ENCODE results near the gene PCBP3. TPM values are rescaled to one million over a fixed set of nuclear protein-coding genes. Genes with fewer than 3 reads are reported as not detected.

PCBP3 gene
- total and polyA plus RNA-seq, 10 of the 15 experiments (the other 5 are each of a cell fraction or from before 2014, with no cell fraction given) = 0.09 to 1.3 (median 0.46) TPM; not detected in 3

DNA sequence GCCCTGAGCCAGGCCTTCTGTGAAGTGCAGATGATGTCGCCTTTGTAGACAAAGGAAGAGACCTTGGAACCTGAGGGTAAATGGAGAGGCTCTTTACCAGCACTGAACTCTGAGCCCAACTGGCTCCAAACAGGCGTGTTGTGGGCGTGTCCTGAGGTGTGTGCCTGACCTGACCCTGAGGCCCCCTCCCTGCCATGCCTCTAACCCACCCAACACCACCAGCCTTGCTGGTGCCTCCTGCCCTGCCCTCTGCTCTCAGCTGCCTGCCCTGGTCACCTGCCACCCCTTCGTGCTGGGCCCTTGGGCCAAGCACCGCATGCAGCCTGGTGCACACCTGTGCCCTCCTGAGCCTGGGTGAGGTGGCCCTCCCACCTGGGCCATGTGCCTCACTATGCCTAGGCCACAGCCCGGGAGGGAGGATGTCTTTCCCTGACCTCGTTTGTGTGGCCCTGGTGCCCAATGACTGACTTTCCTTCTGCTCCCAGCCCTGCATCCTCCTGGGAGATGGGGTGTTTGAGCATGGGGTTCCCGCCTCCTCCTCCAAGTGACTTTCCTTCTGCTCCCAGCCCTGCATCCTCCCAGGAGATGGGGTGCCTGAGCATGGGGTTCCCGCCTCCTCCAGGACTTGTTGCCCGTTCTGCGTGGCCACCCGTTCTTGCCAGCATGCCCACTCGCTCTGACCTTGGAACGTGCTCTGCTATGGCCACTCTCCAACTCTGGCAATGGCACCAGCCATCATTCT is 157.0 kb downstream of the PCBP3 start:
- in situ Hi-C loops (cut with MboI) (loop anchor here (25.0 kb wide), 1 partner anchor 338 kb away; no protein-coding TSS in a partner anchor), intact Hi-C loops (cut with micrococcal nuclease; ENCODE audit: unreplicated experiment) (no loop called here)
- TF ChIP-seq EED (IDR thresholded peaks at IDR 0.05; ENCODE audit: low read depth) (no peak), RAD51 (IDR thresholded peaks at IDR 0.05) (no peak), BACH1 (IDR thresholded peaks at IDR 0.05; ENCODE audit: borderline replicate concordance) (no peak), TARDBP (IDR thresholded peaks at IDR 0.05; ENCODE audit: borderline replicate concordance) (no peak), ZZZ3 (IDR thresholded peaks at IDR 0.05; ENCODE audit: control insufficient read depth, insufficient read length, low read depth) (no peak), JUNB (IDR thresholded peaks at IDR 0.05) (no peak), ZNF274 (IDR thresholded peaks at IDR 0.05; ENCODE audit: insufficient read depth, insufficient read length) (no peak), WRNIP1 (IDR thresholded peaks at IDR 0.05; ENCODE audit: borderline replicate concordance, low read depth, low read length) (no peak), SMARCA5 (IDR thresholded peaks at IDR 0.05) (no peak), NRF1 (conservative IDR thresholded peaks at IDR 0.05; ENCODE audit: low read depth, low read length) (no peak), CBX3 (IDR thresholded peaks at IDR 0.05; ENCODE audit: borderline replicate concordance, low read depth) (no peak), EGR1 (IDR thresholded peaks at IDR 0.05; ENCODE audit: borderline replicate concordance in 1 of 2, low read depth in 2 of 2, low read length in 2 of 2) (no peak), CREM (IDR thresholded peaks at IDR 0.05; ENCODE audit: low read depth) (no peak)
- TF ChIP-seq, protein P1, sequence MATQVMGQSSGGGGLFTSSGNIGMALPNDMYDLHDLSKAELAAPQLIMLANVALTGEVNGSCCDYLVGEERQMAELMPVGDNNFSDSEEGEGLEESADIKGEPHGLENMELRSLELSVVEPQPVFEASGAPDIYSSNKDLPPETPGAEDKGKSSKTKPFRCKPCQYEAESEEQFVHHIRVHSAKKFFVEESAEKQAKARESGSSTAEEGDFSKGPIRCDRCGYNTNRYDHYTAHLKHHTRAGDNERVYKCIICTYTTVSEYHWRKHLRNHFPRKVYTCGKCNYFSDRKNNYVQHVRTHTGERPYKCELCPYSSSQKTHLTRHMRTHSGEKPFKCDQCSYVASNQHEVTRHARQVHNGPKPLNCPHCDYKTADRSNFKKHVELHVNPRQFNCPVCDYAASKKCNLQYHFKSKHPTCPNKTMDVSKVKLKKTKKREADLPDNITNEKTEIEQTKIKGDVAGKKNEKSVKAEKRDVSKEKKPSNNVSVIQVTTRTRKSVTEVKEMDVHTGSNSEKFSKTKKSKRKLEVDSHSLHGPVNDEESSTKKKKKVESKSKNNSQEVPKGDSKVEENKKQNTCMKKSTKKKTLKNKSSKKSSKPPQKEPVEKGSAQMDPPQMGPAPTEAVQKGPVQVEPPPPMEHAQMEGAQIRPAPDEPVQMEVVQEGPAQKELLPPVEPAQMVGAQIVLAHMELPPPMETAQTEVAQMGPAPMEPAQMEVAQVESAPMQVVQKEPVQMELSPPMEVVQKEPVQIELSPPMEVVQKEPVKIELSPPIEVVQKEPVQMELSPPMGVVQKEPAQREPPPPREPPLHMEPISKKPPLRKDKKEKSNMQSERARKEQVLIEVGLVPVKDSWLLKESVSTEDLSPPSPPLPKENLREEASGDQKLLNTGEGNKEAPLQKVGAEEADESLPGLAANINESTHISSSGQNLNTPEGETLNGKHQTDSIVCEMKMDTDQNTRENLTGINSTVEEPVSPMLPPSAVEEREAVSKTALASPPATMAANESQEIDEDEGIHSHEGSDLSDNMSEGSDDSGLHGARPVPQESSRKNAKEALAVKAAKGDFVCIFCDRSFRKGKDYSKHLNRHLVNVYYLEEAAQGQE (IDR thresholded peaks at IDR 0.05; ENCODE audit: low read depth, low read length) = no peak
- TF ChIP-seq, protein P2, sequence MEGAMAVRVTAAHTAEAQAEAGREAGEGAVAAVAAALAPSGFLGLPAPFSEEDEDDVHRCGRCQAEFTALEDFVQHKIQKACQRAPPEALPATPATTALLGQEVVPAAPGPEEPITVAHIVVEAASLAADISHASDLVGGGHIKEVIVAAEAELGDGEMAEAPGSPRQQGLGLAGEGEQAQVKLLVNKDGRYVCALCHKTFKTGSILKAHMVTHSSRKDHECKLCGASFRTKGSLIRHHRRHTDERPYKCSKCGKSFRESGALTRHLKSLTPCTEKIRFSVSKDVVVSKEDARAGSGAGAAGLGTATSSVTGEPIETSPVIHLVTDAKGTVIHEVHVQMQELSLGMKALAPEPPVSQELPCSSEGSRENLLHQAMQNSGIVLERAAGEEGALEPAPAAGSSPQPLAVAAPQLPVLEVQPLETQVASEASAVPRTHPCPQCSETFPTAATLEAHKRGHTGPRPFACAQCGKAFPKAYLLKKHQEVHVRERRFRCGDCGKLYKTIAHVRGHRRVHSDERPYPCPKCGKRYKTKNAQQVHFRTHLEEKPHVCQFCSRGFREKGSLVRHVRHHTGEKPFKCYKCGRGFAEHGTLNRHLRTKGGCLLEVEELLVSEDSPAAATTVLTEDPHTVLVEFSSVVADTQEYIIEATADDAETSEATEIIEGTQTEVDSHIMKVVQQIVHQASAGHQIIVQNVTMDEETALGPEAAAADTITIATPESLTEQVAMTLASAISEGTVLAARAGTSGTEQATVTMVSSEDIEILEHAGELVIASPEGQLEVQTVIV (IDR thresholded peaks at IDR 0.05; ENCODE audit: borderline replicate concordance, partially characterized antibody) = no peak
- TF ChIP-seq, protein P3, sequence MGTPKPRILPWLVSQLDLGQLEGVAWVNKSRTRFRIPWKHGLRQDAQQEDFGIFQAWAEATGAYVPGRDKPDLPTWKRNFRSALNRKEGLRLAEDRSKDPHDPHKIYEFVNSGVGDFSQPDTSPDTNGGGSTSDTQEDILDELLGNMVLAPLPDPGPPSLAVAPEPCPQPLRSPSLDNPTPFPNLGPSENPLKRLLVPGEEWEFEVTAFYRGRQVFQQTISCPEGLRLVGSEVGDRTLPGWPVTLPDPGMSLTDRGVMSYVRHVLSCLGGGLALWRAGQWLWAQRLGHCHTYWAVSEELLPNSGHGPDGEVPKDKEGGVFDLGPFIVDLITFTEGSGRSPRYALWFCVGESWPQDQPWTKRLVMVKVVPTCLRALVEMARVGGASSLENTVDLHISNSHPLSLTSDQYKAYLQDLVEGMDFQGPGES (IDR thresholded peaks at IDR 0.05) = no peak
- no peak overlapping the region for H3K27ac ChIP-seq (ENCODE audit: control insufficient read depth, insufficient read depth)
- FAIRE-seq (no peak), DNase-seq (ENCODE audit: low read depth, low spot score) (no peak), ATAC-seq (no peak)
- H4K20me1 ChIP-seq (ENCODE audit: control insufficient read depth, insufficient read depth) = no peaks in the 10 kb centered on the region; the same call in 1 of the 2 replicates
- H3K27me3 ChIP-seq (replicated peaks in 1 of 2; ENCODE audit: control insufficient read depth in 2 of 2, insufficient read depth in 2 of 2, low read length in 1 of 2) = no peaks in the 10 kb centered on the region
- H3K4me1 ChIP-seq (ENCODE audit: control insufficient read depth, insufficient read depth, low read length) = no peaks in the 10 kb centered on the region
- CTCF ChIA-PET = no interaction called here
- H3K4me2 ChIP-seq (ENCODE audit: control insufficient read depth, insufficient read depth) = no peak overlapping the region
- H3K79me2 ChIP-seq (ENCODE audit: control insufficient read depth, insufficient read depth, low read length) = no peaks in the 10 kb centered on the region
- no peaks in the 10 kb centered on the region for H3K36me3 ChIP-seq (ENCODE audit: control insufficient read depth in 2 of 2, insufficient read depth in 2 of 2, low read length in 1 of 2)
- H3K9me3 ChIP-seq (replicated peaks; ENCODE audit: control insufficient read depth, insufficient read depth, low read length) = no peaks in the 10 kb centered on the region
- RAD21 ChIA-PET (ENCODE audit: unreplicated experiment) = no interaction called here
- no peak overlapping the region for H3K4me3 ChIP-seq
- H3K9ac ChIP-seq (ENCODE audit: control insufficient read depth, insufficient read depth, low read length) = no peak overlapping the region
- POLR2A ChIA-PET = no interaction called here
- BruUV-seq (replicated peaks) = no TSS peak
- SMC1A ChIA-PET (ENCODE audit: uncharacterized antibody, unreplicated experiment) = no interaction called here
- WGBS (ENCODE audit: insufficient coverage, insufficient replicate concordance, low lambda C conversion rate, missing lambda C conversion rate) = 53% methylated on average over 13 of the region's 14 CpGs
- no peak overlapping the region for H2AFZ ChIP-seq (ENCODE audit: control insufficient read depth, low read depth, low read length)

Data from GM12878 (cell line).